ENCODE measurements around the gene MTRFR.

GRCh38 chr12:123258593-123258992 is 25.4 kb downstream of the MTRFR start:
- TF ChIP-seq CTCF (IDR thresholded peaks at IDR 0.05) (no peak), ERG (CRISPR knock-in tag; IDR thresholded peaks at IDR 0.05) (no peak)

Data from WTC11 (cell line).